H1 (cell line): Measurements from ENCODE around the gene SF3A2. TPM values are rescaled to one million over a fixed set of nuclear protein-coding genes. Genes with fewer than 3 reads are reported as not detected.
A peak's percentile ranks its signal among the peaks of the same experiment; 100 is the strongest.

Source experiments
- ATF3 ChIP-seq: IDR thresholded peaks from 2 replicates; pipeline ENCODE4 v1.6.1; 2011; ENCODE audit warnings: low read depth, mild to moderate bottlenecking, low read length; ENCODE audit not compliant: insufficient read depth
- BCL11A ChIP-seq, 2 experiments: IDR thresholded peaks; one replicate each; pipeline ENCODE4 v1.6.1; 2011; ENCODE audit warnings: low read depth in 2 of 2, low read length in 2 of 2, mild to moderate bottlenecking in 2 of 2
- CHD7 ChIP-seq: fragments of 300-600 bp; sonication (generic); IDR thresholded peaks from 2 replicates; pipeline ENCODE4 v1.7.1; 2012; ENCODE audit warnings: low read length, moderate library complexity, mild to moderate bottlenecking, inconsistent platforms; ENCODE audit not compliant: insufficient replicate concordance
- KDM4A ChIP-seq: IDR thresholded peaks from one replicate; pipeline ENCODE4 v1.7.1; 2012; ENCODE audit warnings: low read depth, mild to moderate bottlenecking, moderate library complexity, low read length, inconsistent platforms; ENCODE audit not compliant: severe bottlenecking
- MAX ChIP-seq: IDR thresholded peaks from 2 replicates; pipeline ENCODE4 v1.6.1; 2012; ENCODE audit warnings: inconsistent platforms
- RNF2 ChIP-seq: fragments of 200-900, 300-1000 bp; sonication (generic); IDR thresholded peaks from 2 replicates; pipeline ENCODE4 v1.7.1; 2016; ENCODE audit warnings: borderline replicate concordance, low read depth, mild to moderate bottlenecking, antibody characterized with exemption, low read length; ENCODE audit not compliant: poor library complexity, severe bottlenecking; ENCODE audit errors: missing control alignments
- SIN3A ChIP-seq, 2 experiments: IDR thresholded peaks in 1 of 2; conservative IDR thresholded peaks in 1 of 2; 2 replicates each; pipeline ENCODE4 v1.6.1; 2011 to 2012; ENCODE audit warnings: low read length in 2 of 2, improper control_type of control experiment in 1 of 2, low read depth in 1 of 2, mild to moderate bottlenecking in 1 of 2
- polyA plus RNA-seq, 7 experiments: library from polyadenylated mRNA; depleted of rRNA in 3 of 7; stranded (reverse) in 5 of 7; unstranded in 2 of 7; fragments of >200 nt in 5 of 7; fragments of 200-250 nt in 2 of 7; gene quantifications; 1 replicate in 5 of 7; 2 replicates in 1 of 7; 4 replicates in 1 of 7; pipeline versions ENCODE4 v1.2.1 to v1.2.3, GENCODE V29; 2011 to 2013; ENCODE audit warnings: missing spikeins in 2 of 7, mixed read lengths in 2 of 7
- total RNA-seq: library from RNA; stranded (reverse); fragmentation: NEBNext Ultra II Directional; extraction: Animal tissue kit (Norgen Biotek cat#: 25700); gene quantifications from 2 replicates; pipeline ENCODE4 v1.2.1, GENCODE V29; 2021

The SF3A2 gene
- total and polyA plus RNA-seq, 2 of the 8 experiments (the other 6 are each of a cell fraction or from before 2014, with no cell fraction given): 15.3 to 146 TPM

- TF ChIP-seq CHD7 (no peak), MAX (peak; percentile 97), KDM4A (peak; percentile 49), BCL11A (IDR thresholded peaks at IDR 0.05; ENCODE audit: low read depth in 2 of 2, low read length in 2 of 2) (no peak), ATF3 (peak; percentile 21; the same call in 1 of the 2 replicates), RNF2 (no peak), SIN3A (conservative IDR thresholded peaks at IDR 0.05 in 1 of 2, IDR thresholded peaks at IDR 0.05 in 1 of 2; ENCODE audit: low read depth in 1 of 2, low read length in 2 of 2) (peak in 1 of 2 experiments; percentile 89; a peak in 2 of 4 replicates)
These were observed at the start of gene SF3A2, which contains the start of gene PLEKHJ1 (continued) for GRCh38 chr19:2236314-2237050.
